SHP77 (cell line): ENCODE data around the gene JPT1.
"Not testable (repeated sequence)": the region's sequence is repeated elsewhere in the genome, so short reads cannot be mapped to it uniquely, and the experiment has no call there.

Experiments
- DNase-seq, 2 experiments: peaks; one replicate each; lab custom pipeline; 2025; lab: John Stamatoyannopoulos, UW

JPT1 gene

GRCh38 chr17:75154195-75155106, at the start of gene JPT1:
Gene JPT1 (minus strand): TSS chr17:75154512. CDS start chr17:75154397, 115 bp downstream.
- DNase-seq, result peak; percentile 100

GRCh38 chr17:75199886-75200618, 45.7 kb upstream of the JPT1 start:
- no peak for DNase-seq

GRCh38 chr17:75194879-75195278, 40.6 kb upstream of the JPT1 start:
- no peak for DNase-seq

GRCh38 chr17:75191584-75191983, 37.3 kb upstream of the JPT1 start:
- no peak for DNase-seq

- DNase-seq, result no peak
Measured at GRCh38 chr17:75188614-75189013, 34.3 kb upstream of the JPT1 start.

- DNase-seq, result no peak
Measured at GRCh38 chr17:75183999-75184884, 29.9 kb upstream of the JPT1 start.

- peak; percentile 89 to 91 for DNase-seq
Measured at GRCh38 chr17:75182569-75183436, 28.5 kb upstream of the JPT1 start, which contains the start of gene SUMO2. Gene SUMO2 (minus strand): TSS chr17:75182959. CDS start chr17:75182834, 125 bp downstream.

- no peak for DNase-seq
Measured at GRCh38 chr17:75182319-75182568, 27.9 kb upstream of the JPT1 start.

GRCh38 chr17:75181608-75182318, 27.5 kb upstream of the JPT1 start:
- DNase-seq, result no peak

- DNase-seq, result no peak
Measured at GRCh38 chr17:75181110-75181509, 26.8 kb upstream of the JPT1 start.

- no peak for DNase-seq
Measured at GRCh38 chr17:75178453-75178852, 24.1 kb upstream of the JPT1 start.

GRCh38 chr17:75176625-75177024, 22.3 kb upstream of the JPT1 start:
- no peak for DNase-seq

GRCh38 chr17:75174996-75175395, 20.7 kb upstream of the JPT1 start:
- no peak for DNase-seq

- DNase-seq, result no peak
Measured at GRCh38 chr17:75173526-75173925, 19.2 kb upstream of the JPT1 start.

GRCh38 chr17:75168998-75169397, 14.7 kb upstream of the JPT1 start:
- DNase-seq, result no peak

GRCh38 chr17:75164606-75165005, 10.3 kb upstream of the JPT1 start:
- not testable (repeated sequence) for DNase-seq

GRCh38 chr17:75163074-75163473, 8.8 kb upstream of the JPT1 start:
- no peak for DNase-seq

GRCh38 chr17:75160211-75160610, 5.9 kb upstream of the JPT1 start:
- no peak for DNase-seq

- no peak for DNase-seq
Measured at GRCh38 chr17:75159196-75160031, 5.1 kb upstream of the JPT1 start.

GRCh38 chr17:75158480-75158879, 4.2 kb upstream of the JPT1 start:
- not testable (repeated sequence) for DNase-seq
